Neural progenitor cell (in vitro differentiated cells): ENCODE data around the gene DUS1L. TPM values are rescaled to one million over a fixed set of nuclear protein-coding genes. Genes with fewer than 3 reads are reported as not detected.

ENCODE experiments used
- DNase-seq: peaks from one replicate; pipeline ENCODE4 v3.0.0-alpha.2; 2016; ENCODE audit warnings: low spot score
- H2AFZ ChIP-seq: fragments of 200-600 bp; sonication (generic); replicated peaks from 2 replicates; pipeline ENCODE4 v1.6.1; 2016; ENCODE audit warnings: antibody characterized with exemption
- H3F3A ChIP-seq: fragments of 200-600 bp; sonication (generic); 2 replicates; pipeline ENCODE4 v1.6.1; 2016; ENCODE audit warnings: antibody characterized with exemption, low read depth
- H3K27ac ChIP-seq: fragments of 200-600 bp; sonication (generic); 2 replicates; pipeline ENCODE4 v1.5.1; 2016; ENCODE audit warnings: mild to moderate bottlenecking
- H3K27me3 ChIP-seq: fragments of 200-600 bp; sonication (generic); 2 replicates; pipeline ENCODE4 v1.6.1; 2016; ENCODE audit warnings: mild to moderate bottlenecking, moderate library complexity
- H3K36me3 ChIP-seq: fragments of 200-600 bp; sonication (generic); 2 replicates; pipeline ENCODE4 v1.5.1; 2016
- H3K4me1 ChIP-seq: fragments of 200-600 bp; sonication (generic); 2 replicates; pipeline ENCODE4 v1.6.1; 2016; ENCODE audit warnings: mixed run types
- H3K4me2 ChIP-seq: fragments of 200-600 bp; sonication (generic); 2 replicates; pipeline ENCODE4 v1.6.1; 2016
- H3K4me3 ChIP-seq: fragments of 200-600 bp; sonication (generic); 2 replicates; pipeline ENCODE4 v1.5.1; 2016
- H3K79me2 ChIP-seq: fragments of 200-600 bp; sonication (generic); 2 replicates; pipeline ENCODE4 v1.6.1; 2016; ENCODE audit warnings: low read depth
- H3K9ac ChIP-seq: fragments of 200-600 bp; sonication (generic); 2 replicates; pipeline ENCODE4 v1.6.1; 2016
- H3K9me3 ChIP-seq: fragments of 200-600 bp; sonication (generic); 2 replicates; pipeline ENCODE4 v1.5.1; 2016; ENCODE audit warnings: low read depth
- H4K20me1 ChIP-seq: fragments of 200-600 bp; sonication (generic); 2 replicates; pipeline ENCODE4 v1.6.1; 2016; ENCODE audit warnings: low read depth
- H3K27ac Mint-ChIP-seq: 3 replicates; pipeline ENCODE4 v1.8.0; 2021; ENCODE audit warnings: mixed read lengths
- H3K27me3 Mint-ChIP-seq: 2 replicates; pipeline ENCODE4 v1.8.0; 2022; ENCODE audit warnings: low read depth, mild to moderate bottlenecking, inconsistent platforms, moderate library complexity, mixed read lengths; ENCODE audit not compliant: insufficient read depth
- H3K36me3 Mint-ChIP-seq: 3 replicates; pipeline ENCODE4 v1.8.0; 2021; ENCODE audit warnings: mixed read lengths
- H3K4me1 Mint-ChIP-seq: 3 replicates; pipeline ENCODE4 v1.8.0; 2021; ENCODE audit warnings: mixed read lengths
- H3K4me3 Mint-ChIP-seq: 3 replicates; pipeline ENCODE4 v1.8.0; 2021; ENCODE audit warnings: mild to moderate bottlenecking, moderate library complexity, mixed read lengths
- H3K9me3 Mint-ChIP-seq: 3 replicates; pipeline ENCODE4 v1.8.0; 2020; ENCODE audit warnings: mixed read lengths
- CTCF ChIP-seq: fragments of 200-600 bp; sonication (generic); IDR thresholded peaks from 2 replicates; pipeline ENCODE4 v1.5.1; 2017; ENCODE audit warnings: antibody characterized with exemption, mild to moderate bottlenecking
- EZH2 ChIP-seq: fragments of 200-600 bp; sonication (generic); IDR thresholded peaks from 2 replicates; pipeline ENCODE4 v1.6.1; 2017; ENCODE audit warnings: antibody characterized with exemption, mild to moderate bottlenecking, moderate library complexity
- EZH2phosphoT487 ChIP-seq: fragments of 200-600 bp; sonication (generic); IDR thresholded peaks from 2 replicates; pipeline ENCODE4 v1.6.1; 2017; ENCODE audit warnings: antibody characterized with exemption
- total RNA-seq: library from RNA; depleted of rRNA; stranded (reverse); fragments of >200 nt; gene quantifications from 2 replicates; pipeline ENCODE4 v1.2.3, GENCODE V29; 2015; ENCODE audit warnings: low replicate concordance

Gene DUS1L
- total RNA-seq, 1 donor from 2014 or later = 54.5 TPM

GRCh38 chr17:82055023-82055964, 10.3 kb downstream of the DUS1L start:
- Histone ChIP-seq H3K27ac (no peak overlapping the region), H3K36me3 (no peaks in the 10 kb centered on the region), H3K9ac (no peak overlapping the region), H3K4me1 (peaks cover 7% of the 10 kb centered on the region), H3K4me3 (no peak overlapping the region), H3K79me2 (peaks cover 14% of the 10 kb centered on the region), H3K4me2 (no peak overlapping the region), H3K9me3 (no peaks in the 10 kb centered on the region), H3F3A (peaks cover 3% of the 10 kb centered on the region), H2AFZ (no peak overlapping the region), H4K20me1 (peaks cover 18% of the 10 kb centered on the region), H3K27me3 (no peaks in the 10 kb centered on the region)
- no peak overlapping the region for H3K27ac Mint-ChIP-seq
- H3K4me3 Mint-ChIP-seq = peak overlapping the region; percentile 64
- no peaks in the 10 kb centered on the region for H3K9me3 Mint-ChIP-seq
- DNase-seq = no peak
- TF ChIP-seq CTCF = no peak
- TF ChIP-seq EZH2 = no peak
- TF ChIP-seq EZH2phosphoT487 = no peak
- H3K36me3 Mint-ChIP-seq = peaks cover 3% of the 10 kb centered on the region
- peaks cover 2% of the 10 kb centered on the region for H3K27me3 Mint-ChIP-seq
- H3K4me1 Mint-ChIP-seq = peaks cover 4% of the 10 kb centered on the region

GRCh38 chr17:82054351-82055022, 11.1 kb downstream of the DUS1L start:
- Mint-ChIP-seq H3K27me3 (peaks cover 2% of the 10 kb centered on the region), H3K36me3 (no peaks in the 10 kb centered on the region), H3K4me3 (peak overlapping the region; percentile 64), H3K27ac (no peak overlapping the region), H3K9me3 (no peaks in the 10 kb centered on the region), H3K4me1 (peaks cover 4% of the 10 kb centered on the region)
- Histone ChIP-seq H2AFZ (no peak overlapping the region), H3K36me3 (no peaks in the 10 kb centered on the region), H3K27ac (no peak overlapping the region), H3K79me2 (peaks cover 14% of the 10 kb centered on the region), H3F3A (peaks cover 3% of the 10 kb centered on the region), H3K4me1 (peaks cover 7% of the 10 kb centered on the region), H4K20me1 (peaks cover 18% of the 10 kb centered on the region), H3K27me3 (no peaks in the 10 kb centered on the region), H3K9ac (no peak overlapping the region), H3K4me2 (no peak overlapping the region), H3K9me3 (no peaks in the 10 kb centered on the region), H3K4me3 (no peak overlapping the region)
- no peak for DNase-seq
- TF ChIP-seq CTCF (no peak), EZH2phosphoT487 (no peak), EZH2 (no peak)

- no peak overlapping the region for H3K27ac ChIP-seq
- Mint-ChIP-seq H3K4me3 (peak overlapping the region; percentile 85), H3K9me3 (no peaks in the 10 kb centered on the region), H3K27ac (no peak overlapping the region), H3K27me3 (peaks cover 4% of the 10 kb centered on the region), H3K4me1 (peaks cover 4% of the 10 kb centered on the region), H3K36me3 (no peaks in the 10 kb centered on the region)
- no peak overlapping the region for H3K4me2 ChIP-seq
- H4K20me1 ChIP-seq = peaks cover 18% of the 10 kb centered on the region
- H3K79me2 ChIP-seq = peaks cover 14% of the 10 kb centered on the region
- TF ChIP-seq EZH2 (no peak), EZH2phosphoT487 (no peak), CTCF (no peak)
- no peak overlapping the region for H3K9ac ChIP-seq
- H3K27me3 ChIP-seq = no peaks in the 10 kb centered on the region
- peaks cover 3% of the 10 kb centered on the region for H3F3A ChIP-seq
- H3K9me3 ChIP-seq = no peaks in the 10 kb centered on the region
- H2AFZ ChIP-seq = no peak overlapping the region
- no peak for DNase-seq
- no peak overlapping the region for H3K4me3 ChIP-seq
- H3K4me1 ChIP-seq = peaks cover 7% of the 10 kb centered on the region
- no peaks in the 10 kb centered on the region for H3K36me3 ChIP-seq
Measured at GRCh38 chr17:82053556-82054263, 11.9 kb downstream of the DUS1L start.
